PFSK-1 (cell line): ENCODE data around the gene ART4.

ENCODE experiments used
- FOXP2 ChIP-seq: optimal IDR thresholded peaks from 2 replicates; pipeline ENCODE3; 2011; ENCODE audit warnings: borderline replicate concordance, control low read depth, inconsistent platforms; ENCODE audit not compliant: insufficient read depth; ENCODE audit errors: extremely low read length, extremely low read depth
- POLR2AphosphoS5 ChIP-seq: IDR thresholded peaks from 2 replicates; pipeline ENCODE4 v1.6.1; 2012; ENCODE audit warnings: low read depth, mild to moderate bottlenecking, control low read depth, low read length, moderate library complexity
- REST ChIP-seq, 2 experiments: IDR thresholded peaks; 2 replicates each; pipeline versions ENCODE4 v1.6.1 to v1.8.0; 2011 to 2012; ENCODE audit warnings: low read depth in 2 of 2, low read length in 2 of 2, control low read depth in 1 of 2, inconsistent platforms in 1 of 2, mild to moderate bottlenecking in 1 of 2, moderate library complexity in 1 of 2; ENCODE audit not compliant: insufficient read depth in 1 of 2
- SIN3A ChIP-seq: IDR thresholded peaks from 2 replicates; pipeline ENCODE4 v1.6.1; 2012; ENCODE audit warnings: mild to moderate bottlenecking, low read length, moderate library complexity, borderline replicate concordance; ENCODE audit not compliant: insufficient read depth
- TAF1 ChIP-seq: IDR thresholded peaks from 2 replicates; pipeline ENCODE4 v1.6.1; 2012; ENCODE audit warnings: low read length, control low read depth, borderline replicate concordance; ENCODE audit not compliant: insufficient read depth

The ART4 gene

GRCh38 chr12:14781563-14781962, 61.8 kb downstream of the ART4 start:
- no peak for TF ChIP-seq TAF1
- no peak for TF ChIP-seq FOXP2
- TF ChIP-seq POLR2AphosphoS5, result no peak

GRCh38 chr12:14780859-14781258, 62.5 kb downstream of the ART4 start:
- TF ChIP-seq SIN3A (no peak), FOXP2 (no peak), REST (IDR thresholded peaks at IDR 0.05; ENCODE audit: insufficient read depth in 1 of 2, low read depth in 2 of 2, low read length in 2 of 2) (no peak), TAF1 (no peak), POLR2AphosphoS5 (no peak)

GRCh38 chr12:14779834-14780233, 63.5 kb downstream of the ART4 start:
- no peak for TF ChIP-seq POLR2AphosphoS5
- TF ChIP-seq REST (IDR thresholded peaks at IDR 0.05; ENCODE audit: insufficient read depth in 1 of 2, low read depth in 2 of 2, low read length in 2 of 2), result no peak
- no peak for TF ChIP-seq SIN3A
- TF ChIP-seq FOXP2, result no peak
- no peak for TF ChIP-seq TAF1

GRCh38 chr12:14777271-14777670, 66.1 kb downstream of the ART4 start:
- TF ChIP-seq TAF1 (no peak), SIN3A (no peak), POLR2AphosphoS5 (no peak), FOXP2 (no peak), REST (IDR thresholded peaks at IDR 0.05; ENCODE audit: insufficient read depth in 1 of 2, low read depth in 2 of 2, low read length in 2 of 2) (no peak)

GRCh38 chr12:14776236-14776961, 66.9 kb downstream of the ART4 start:
- TF ChIP-seq SIN3A (no peak), TAF1 (no peak), POLR2AphosphoS5 (no peak), REST (IDR thresholded peaks at IDR 0.05; ENCODE audit: insufficient read depth in 1 of 2, low read depth in 2 of 2, low read length in 2 of 2) (no peak), FOXP2 (no peak)
